GM10847 (cell line): ENCODE data around the gene GFRA1.

ENCODE experiments used
- POLR2A ChIP-seq: IDR thresholded peaks from 2 replicates; pipeline ENCODE4 v1.6.1; 2011; ENCODE audit not compliant: insufficient read length; ENCODE audit errors: extremely low read depth

Gene GFRA1

DNA sequence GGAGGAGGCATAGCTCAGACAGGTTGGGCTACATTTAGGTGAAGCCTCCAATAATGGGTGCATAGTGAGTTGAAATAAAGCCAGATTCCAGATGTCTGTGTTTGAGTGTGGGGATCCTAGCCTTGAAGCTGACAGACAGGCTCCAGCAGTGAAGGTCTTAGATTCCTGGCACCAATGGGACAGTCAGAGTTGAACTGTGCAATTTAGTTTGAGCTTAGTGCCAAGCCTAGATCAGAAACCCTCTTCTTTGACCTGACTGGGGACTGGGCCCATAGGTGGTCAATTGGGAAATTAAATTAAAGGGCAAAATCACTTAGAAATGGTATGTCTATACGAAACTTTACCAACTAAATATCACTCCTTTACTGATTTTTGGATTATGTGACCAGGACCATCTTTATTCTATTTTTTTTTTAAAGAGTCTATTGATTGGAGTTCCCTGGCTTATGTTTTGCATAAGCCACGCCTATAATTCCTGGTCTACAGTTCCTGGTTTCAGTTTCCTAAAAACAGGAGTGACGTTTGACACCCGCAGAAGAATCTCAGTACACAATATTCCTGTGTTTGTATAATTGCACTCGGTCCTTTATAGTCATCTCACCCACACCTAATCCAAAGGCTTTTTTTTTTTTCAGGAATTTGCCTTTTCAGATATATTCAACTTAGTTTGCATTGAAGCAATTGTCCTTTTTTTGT is 201.4 kb downstream of the GFRA1 start:
- no peak for TF ChIP-seq POLR2A

DNA sequence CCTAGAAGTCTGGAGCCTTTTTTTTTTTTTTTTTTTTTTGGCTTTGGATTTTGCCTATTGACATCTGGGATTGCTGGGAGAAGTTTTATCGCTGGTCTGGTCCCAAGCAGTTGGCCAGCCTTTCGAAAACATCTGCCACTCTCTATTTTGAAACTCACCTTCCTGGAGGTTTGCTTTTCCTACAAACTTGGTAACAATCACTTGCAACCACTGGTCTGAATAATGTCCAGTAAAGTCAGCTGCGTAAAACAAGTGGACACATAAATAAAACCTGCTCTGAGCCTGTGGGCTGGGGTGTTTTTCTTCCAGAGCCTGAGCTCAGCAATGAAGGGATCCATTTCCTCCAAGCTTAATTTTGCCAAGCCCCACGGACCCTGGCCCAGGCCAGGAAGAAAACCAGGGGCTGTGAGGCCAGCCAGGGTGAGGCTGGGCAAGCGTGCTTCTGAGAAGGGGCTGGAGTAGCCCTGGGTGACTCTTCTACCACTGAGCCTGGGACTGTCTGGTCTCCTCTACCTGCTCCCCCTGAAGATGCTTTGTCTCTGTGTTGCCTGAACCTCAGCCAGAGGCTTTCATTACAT is 202.2 kb downstream of the GFRA1 start:
- TF ChIP-seq POLR2A, result no peak

DNA sequence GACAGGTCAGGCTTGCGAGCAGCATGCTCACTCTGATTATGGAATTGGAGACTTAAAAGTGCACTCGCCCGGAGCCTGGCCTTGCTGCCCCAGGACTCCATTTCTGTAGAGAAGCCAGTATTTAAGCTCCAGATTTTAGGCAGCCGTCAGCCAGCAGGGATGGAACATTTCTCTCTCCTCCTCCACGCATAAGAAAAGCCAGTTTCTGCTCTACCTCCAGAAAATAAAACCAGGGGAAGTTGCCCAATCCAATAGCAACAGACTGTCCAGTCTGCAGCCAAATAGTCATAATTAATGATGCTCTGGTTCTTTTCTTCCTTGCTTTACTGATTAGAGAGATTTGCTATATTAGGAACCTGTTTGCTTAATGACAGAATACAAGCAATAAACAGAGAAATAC is 203.2 kb downstream of the GFRA1 start:
- no peak for TF ChIP-seq POLR2A

DNA sequence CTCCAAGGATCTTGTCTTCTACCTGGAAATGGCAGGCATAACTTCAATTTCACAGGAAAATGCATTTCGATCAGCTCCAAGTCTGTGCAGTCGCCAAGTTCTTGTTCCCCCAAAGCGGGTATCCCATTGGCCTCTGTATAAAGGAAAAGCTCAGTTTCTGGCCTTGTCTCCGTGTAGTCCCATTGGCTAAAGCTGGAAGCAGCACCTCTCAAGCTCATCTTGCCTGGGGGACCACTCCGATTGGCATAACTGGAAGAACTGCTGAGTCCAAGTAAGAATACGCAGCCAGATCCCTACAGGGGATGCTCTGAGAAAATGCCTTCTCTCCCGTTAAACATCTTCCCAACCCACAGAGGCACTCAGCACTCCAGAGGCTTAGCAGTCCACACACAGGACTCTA is 205.2 kb downstream of the GFRA1 start:
- TF ChIP-seq POLR2A, result no peak

DNA sequence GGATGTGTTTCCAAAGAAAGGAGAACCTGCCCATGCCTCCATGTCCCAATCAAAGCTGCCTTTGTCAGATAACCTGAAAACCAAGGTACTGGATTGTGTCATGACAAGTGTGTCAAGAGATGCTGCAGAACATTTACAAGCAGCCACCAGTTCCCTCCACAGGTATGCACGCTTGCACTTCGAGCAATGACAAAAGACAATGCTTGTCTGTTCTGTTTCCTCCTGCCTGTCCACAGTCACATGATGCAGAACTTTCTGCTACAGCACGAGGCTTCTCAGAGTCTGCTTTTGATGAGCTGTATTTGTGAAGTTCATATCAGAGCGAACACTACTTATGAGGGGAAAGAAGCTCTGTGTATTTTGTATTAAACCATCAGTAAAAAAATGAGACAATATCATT is 209.9 kb downstream of the GFRA1 start:
- no peak for TF ChIP-seq POLR2A

DNA sequence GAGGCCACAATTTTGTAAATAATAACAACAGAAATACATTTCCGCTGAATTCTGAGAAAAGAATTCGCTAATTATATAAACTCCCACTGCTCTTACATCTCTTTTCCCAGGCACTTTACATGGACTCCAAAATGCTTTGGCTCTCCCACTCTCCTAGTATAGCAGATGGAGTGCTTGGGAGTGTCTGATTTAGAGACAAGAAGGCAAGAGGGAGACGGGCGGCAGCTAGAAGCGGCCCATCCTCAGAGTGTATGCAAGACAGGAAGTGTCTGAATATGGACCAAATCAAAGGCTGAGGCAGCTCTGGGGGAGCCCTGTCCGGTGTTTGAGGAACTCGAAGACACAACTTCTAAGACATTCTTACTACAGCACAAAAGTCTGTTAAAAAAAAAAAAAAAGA is 212.1 kb downstream of the GFRA1 start:
- no peak for TF ChIP-seq POLR2A

DNA sequence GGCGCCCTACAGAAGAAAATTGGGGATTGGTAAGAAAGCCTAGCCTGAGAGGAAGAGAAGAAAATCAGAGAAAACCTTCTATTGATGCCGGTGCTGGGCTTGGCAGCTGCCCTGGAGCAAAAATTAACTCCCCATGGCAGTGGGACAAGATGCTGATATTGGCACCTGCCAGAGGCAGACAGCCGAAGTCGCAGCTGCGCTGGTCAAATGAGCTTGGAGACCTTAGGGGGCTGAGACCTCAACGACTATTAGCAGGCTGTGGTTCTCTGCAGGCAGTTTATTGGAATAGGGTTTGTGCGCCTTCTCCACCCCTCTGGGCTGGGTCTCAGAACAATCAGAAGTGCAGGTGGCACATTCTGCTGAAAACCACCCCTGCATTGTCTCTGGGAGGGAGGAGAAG is 213.7 kb downstream of the GFRA1 start:
- no peak for TF ChIP-seq POLR2A

DNA sequence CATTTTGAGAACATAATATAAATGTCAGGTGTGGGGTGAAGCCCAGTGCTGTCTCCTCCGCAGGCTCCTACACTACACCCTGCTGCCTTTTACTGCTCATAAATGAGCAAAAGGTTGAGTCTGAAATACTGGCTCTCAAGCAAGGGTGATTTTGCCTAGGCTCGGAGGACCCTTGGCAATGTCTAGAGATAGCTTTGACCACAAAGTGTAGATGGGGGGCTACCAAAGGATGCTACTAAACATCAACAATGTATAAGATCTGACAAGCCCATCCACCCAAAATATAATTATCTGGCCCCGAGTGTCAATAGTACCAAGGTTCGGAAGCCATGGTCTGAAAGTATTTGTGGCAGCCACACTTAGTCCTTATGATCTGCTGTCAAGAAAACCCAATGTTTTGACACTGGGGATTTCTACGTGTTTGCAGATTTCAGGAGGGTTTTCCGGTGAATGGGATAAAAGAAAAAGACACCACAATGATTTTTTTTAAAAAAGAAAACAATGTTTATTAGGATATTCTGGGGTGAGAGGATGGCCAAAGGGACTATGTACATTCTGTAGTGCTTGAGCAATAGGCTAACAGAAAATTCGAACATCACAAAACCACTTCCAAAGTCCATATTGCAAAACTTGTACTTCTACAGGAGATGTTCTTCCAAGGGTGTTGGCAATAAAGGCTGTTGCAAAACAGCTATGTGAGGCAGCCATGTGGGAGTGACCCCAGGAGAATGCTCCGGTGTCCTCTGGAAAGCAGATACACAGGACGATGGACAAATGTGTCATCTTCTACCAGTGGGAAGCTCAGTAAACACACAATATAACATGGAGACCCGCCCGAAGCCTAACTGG is 216.3 kb downstream of the GFRA1 start:
- TF ChIP-seq POLR2A, result no peak

DNA sequence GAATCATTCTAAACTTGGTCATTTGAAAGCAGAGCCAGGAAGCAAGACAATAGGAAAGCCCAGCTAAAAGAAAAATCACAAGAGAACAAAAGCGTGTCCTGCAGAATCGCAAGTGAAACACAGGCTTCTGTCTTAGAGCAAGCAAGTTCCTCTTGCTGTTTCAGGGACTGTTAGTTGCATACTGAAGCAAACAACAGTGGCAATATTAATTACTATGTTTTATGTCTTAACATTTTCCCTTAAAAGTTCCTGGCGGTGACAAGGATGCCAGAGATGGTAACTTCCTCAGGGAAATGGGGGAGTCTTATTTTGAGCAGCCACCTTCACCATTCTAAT is 217.1 kb downstream of the GFRA1 start:
- no peak for TF ChIP-seq POLR2A

DNA sequence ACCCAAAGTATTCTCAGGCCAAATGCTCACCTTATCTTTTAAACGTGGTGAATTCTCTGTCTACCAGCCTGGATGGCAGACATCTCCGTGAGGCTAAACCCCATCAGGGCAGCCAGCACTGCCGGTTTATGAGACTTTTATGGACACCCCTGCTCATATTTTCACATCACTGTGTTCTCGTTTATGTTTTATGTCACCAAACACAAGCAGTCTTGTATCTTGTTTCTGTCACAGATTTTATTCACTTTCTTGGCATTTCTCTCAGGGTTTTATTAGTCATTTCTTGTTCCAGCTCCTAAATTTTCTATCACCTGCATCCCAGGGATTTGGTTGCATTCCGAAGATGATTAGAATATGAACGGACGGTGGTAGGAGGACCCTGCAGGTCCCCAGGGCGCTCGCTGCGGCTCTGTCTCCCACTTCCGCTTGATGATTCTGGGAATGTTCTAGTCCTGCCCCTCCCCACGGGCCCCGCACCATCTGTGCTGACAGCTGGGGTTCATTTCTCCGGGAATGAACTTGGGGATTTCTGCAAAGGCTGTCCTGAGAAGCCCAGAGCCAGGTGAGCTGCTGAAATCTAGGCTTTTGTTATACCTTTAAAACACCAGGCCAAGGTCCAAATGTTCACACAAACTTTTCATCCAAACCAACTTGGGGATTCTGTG is 217.6 kb downstream of the GFRA1 start:
- no peak for TF ChIP-seq POLR2A

DNA sequence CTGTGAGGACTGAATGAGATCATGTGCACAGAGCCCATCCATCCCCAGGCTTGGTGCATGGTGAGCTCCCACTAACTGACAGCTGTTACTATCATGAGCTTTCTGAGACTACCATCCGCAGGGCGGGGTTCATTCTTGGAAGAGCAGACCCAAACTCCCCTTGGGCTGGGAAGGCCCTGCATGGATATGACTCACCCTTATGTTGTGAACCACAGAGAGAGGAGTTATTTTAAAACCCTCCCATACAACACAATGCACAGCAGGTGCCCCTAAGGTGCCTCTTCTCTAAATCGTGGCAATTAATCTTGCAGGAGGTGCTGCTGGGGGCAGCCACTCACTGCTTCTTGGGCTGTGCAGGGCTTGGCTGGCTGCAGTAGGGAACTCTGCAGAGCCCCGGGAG is 219.1 kb downstream of the GFRA1 start:
- TF ChIP-seq POLR2A, result no peak

DNA sequence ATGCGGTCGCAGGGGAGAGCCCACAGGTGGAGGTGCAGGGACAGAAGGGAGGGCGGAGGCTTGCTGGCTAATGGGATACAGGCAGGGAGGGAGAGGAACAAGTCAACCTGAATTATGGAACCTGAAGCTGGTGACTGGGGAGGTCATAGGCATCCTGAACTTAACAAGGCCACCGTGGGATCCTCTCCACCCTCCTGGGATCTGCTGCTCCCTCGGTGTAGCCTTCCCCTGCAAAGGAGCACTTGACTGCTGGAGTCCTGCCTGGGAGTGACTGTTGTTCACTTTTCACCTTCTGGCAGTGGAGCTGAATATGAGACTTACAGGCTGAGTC is 223.1 kb downstream of the GFRA1 start:
- TF ChIP-seq POLR2A, result no peak

DNA sequence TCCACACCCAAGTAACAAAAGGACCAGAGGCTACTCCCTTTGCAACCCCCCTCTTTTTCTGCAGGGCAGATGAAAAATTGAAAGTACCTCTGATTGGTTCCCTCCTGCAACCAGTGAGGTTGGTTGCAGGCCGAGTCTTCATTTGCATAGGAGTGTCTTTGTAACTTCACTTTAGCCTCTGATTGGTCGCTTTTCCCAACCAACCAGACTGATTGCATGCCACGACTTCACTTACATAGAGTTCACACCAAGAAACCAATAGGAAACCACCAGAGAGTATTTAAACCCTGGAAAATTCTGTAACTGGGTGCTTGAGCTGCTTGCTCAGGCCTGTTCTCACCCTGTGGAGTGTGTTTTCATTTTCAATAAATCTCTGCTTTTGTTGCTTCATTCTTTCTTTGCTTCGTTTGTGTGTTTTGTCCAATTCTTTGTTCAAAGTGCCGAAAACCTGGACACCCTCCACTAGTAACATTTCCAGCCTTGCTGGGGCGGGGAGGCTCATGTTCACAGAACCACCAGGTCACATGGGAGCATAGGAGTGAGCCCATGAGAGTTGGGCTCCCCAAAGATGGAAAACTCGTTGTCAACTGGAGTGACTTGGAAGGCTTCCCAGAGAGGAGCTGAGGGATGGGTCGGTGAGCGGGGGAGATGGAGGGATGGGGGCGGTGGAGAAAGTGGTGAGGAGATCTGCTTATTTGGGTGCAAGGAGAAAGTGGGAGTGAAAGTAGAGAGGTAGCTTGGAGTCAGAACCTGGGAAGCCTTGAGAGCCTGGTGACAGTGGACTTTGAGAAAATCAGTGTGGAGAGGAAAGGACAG is 223.6 kb downstream of the GFRA1 start:
- no peak for TF ChIP-seq POLR2A

DNA sequence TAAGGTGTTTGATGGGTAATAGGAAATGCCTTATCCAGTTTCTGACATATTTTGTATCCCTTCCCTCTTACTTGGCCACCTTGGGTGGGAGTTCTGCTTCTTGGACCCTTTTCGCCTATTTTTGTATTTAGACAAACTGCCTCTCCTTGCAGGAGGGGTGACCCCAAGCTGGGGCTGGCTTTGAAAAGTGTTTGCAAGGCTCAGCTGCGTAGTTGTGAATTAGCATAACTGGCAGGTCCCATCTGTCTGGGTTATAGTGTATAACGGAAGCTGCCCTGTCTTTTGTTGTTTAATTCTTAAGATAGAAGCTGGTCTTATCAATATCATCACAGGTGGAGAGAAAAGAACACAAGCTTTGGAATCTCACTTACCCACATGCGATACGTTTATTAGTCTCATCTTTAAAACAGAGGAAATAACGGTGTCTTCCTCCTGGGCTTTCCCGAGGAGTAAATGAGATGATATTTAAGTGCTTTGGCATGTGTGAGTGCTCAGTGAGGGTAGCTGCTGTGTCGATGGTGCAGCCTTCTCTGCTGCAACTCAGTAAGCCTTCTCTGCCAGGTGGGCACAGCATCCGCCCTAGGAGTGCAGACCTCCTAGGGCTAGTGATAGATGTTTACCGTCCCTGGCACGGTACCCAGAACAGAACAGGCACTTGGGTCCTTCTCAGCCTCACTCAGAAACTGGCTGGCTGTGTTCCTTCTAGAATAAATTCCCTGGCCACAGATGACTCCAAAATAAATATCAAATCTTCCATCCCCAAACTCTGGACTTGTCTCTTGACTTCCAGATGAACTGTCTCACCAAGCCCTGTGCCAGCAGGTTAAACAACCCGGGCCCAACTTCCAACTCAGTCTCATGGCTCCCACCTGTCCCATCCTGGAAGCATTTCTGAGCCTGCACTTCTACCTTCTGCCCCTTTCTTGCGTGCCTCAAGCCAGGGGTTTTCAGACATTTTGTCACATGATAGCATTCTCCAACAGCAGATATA is 227.3 kb downstream of the GFRA1 start:
- TF ChIP-seq POLR2A, result no peak
